ENCODE measurements around the gene CD164L2. TPM values are rescaled to one million over a fixed set of nuclear protein-coding genes. Genes with fewer than 3 reads are reported as not detected.

Gene CD164L2
- total RNA-seq, 1 donor from 2014 or later: not detected

- peaks cover 3% of the 10 kb centered on the region for H3K27me3 Mint-ChIP-seq (ENCODE audit: unreplicated experiment)
- TF ChIP-seq CTCF (IDR thresholded peaks at IDR 0.05; ENCODE audit: partially characterized antibody, unreplicated experiment): no peak
- H3K4me1 Mint-ChIP-seq (ENCODE audit: low read depth, unreplicated experiment): peaks cover 42% of the 10 kb centered on the region
- H3K9me3 Mint-ChIP-seq (ENCODE audit: unreplicated experiment): peaks cover 2% of the 10 kb centered on the region
- peak overlapping the region; percentile 93 for H3K27ac Mint-ChIP-seq (ENCODE audit: unreplicated experiment)
- H3K4me3 Mint-ChIP-seq (ENCODE audit: unreplicated experiment): peak overlapping the region; percentile 12
- no peak for DNase-seq
- H3K36me3 Mint-ChIP-seq (ENCODE audit: unreplicated experiment): no peaks in the 10 kb centered on the region
These were observed 35.4 kb upstream of the CD164L2 start for GRCh38 chr1:27418326-27419185.

- DNase-seq: no peak
- H3K36me3 Mint-ChIP-seq (ENCODE audit: unreplicated experiment): no peaks in the 10 kb centered on the region
- H3K9me3 Mint-ChIP-seq (ENCODE audit: unreplicated experiment): peaks cover 2% of the 10 kb centered on the region
- H3K27ac Mint-ChIP-seq (ENCODE audit: unreplicated experiment): no peak overlapping the region
- peaks cover 3% of the 10 kb centered on the region for H3K27me3 Mint-ChIP-seq (ENCODE audit: unreplicated experiment)
- TF ChIP-seq CTCF (IDR thresholded peaks at IDR 0.05; ENCODE audit: partially characterized antibody, unreplicated experiment): no peak
- peaks cover 40% of the 10 kb centered on the region for H3K4me1 Mint-ChIP-seq (ENCODE audit: low read depth, unreplicated experiment)
- H3K4me3 Mint-ChIP-seq (ENCODE audit: unreplicated experiment): peak overlapping the region; percentile 12
These were observed 34.6 kb upstream of the CD164L2 start for GRCh38 chr1:27417713-27418112.

- Mint-ChIP-seq H3K36me3 (ENCODE audit: unreplicated experiment) (no peaks in the 10 kb centered on the region), H3K4me3 (ENCODE audit: unreplicated experiment) (no peak overlapping the region), H3K4me1 (ENCODE audit: low read depth, unreplicated experiment) (peaks cover 40% of the 10 kb centered on the region), H3K27me3 (ENCODE audit: unreplicated experiment) (peaks cover 2% of the 10 kb centered on the region), H3K9me3 (ENCODE audit: unreplicated experiment) (peaks cover 2% of the 10 kb centered on the region), H3K27ac (ENCODE audit: unreplicated experiment) (peak overlapping the region; percentile 28)
- DNase-seq: no peak
- peak; percentile 63 for TF ChIP-seq CTCF (IDR thresholded peaks at IDR 0.05; ENCODE audit: partially characterized antibody, unreplicated experiment)
These were observed 33.4 kb upstream of the CD164L2 start for GRCh38 chr1:27416387-27417111.

GRCh38 chr1:27414091-27414490 is 31.0 kb upstream of the CD164L2 start:
- H3K9me3 Mint-ChIP-seq (ENCODE audit: unreplicated experiment): peaks cover 2% of the 10 kb centered on the region
- H3K27me3 Mint-ChIP-seq (ENCODE audit: unreplicated experiment): peaks cover 2% of the 10 kb centered on the region

More at GRCh38 chr1:27414091-27414490, 31.0 kb upstream of the CD164L2 start:
- DNase-seq: no peak
- Mint-ChIP-seq H3K36me3 (ENCODE audit: unreplicated experiment) (no peaks in the 10 kb centered on the region), H3K4me1 (ENCODE audit: low read depth, unreplicated experiment) (peaks cover 47% of the 10 kb centered on the region), H3K4me3 (ENCODE audit: unreplicated experiment) (no peak overlapping the region), H3K27ac (ENCODE audit: unreplicated experiment) (no peak overlapping the region)
- no peak for TF ChIP-seq CTCF (IDR thresholded peaks at IDR 0.05; ENCODE audit: partially characterized antibody, unreplicated experiment)

Measured in glutamatergic neuron (in vitro differentiated cells).